ENCODE measurements around the gene RASGEF1C.

The RASGEF1C gene

GRCh38 chr5:180161420-180162303 is 47.3 kb downstream of the RASGEF1C start:
- H3K4me3 ChIP-seq (ENCODE audit: low read length in 2 of 2), result no peak overlapping the region
- H3K9ac ChIP-seq (ENCODE audit: low read depth in 1 of 2, low read length in 2 of 2), result no peak overlapping the region
- no peaks in the 10 kb centered on the region for H3K9me3 ChIP-seq (ENCODE audit: control insufficient read depth in 2 of 2, low read length in 2 of 2)
- no peak overlapping the region for H3K27ac ChIP-seq (ENCODE audit: low read depth in 2 of 2, low read length in 2 of 2)
- H3K4me1 ChIP-seq (ENCODE audit: control insufficient read depth in 2 of 2, insufficient read depth in 2 of 2, low read length in 2 of 2), result no peaks in the 10 kb centered on the region
- H3K36me3 ChIP-seq (ENCODE audit: control insufficient read depth in 2 of 2, insufficient read depth in 2 of 2, low read length in 2 of 2), result no peaks in the 10 kb centered on the region
- no peaks in the 10 kb centered on the region for H3K27me3 ChIP-seq (ENCODE audit: control insufficient read depth in 2 of 2, insufficient read depth in 2 of 2, low read length in 2 of 2)

- Histone ChIP-seq H3K27me3 (ENCODE audit: control insufficient read depth in 2 of 2, insufficient read depth in 2 of 2, low read length in 2 of 2) (no peaks in the 10 kb centered on the region), H3K36me3 (ENCODE audit: control insufficient read depth in 2 of 2, insufficient read depth in 2 of 2, low read length in 2 of 2) (no peaks in the 10 kb centered on the region), H3K9me3 (ENCODE audit: control insufficient read depth in 2 of 2, low read length in 2 of 2) (no peaks in the 10 kb centered on the region), H3K4me1 (ENCODE audit: control insufficient read depth in 2 of 2, insufficient read depth in 2 of 2, low read length in 2 of 2) (no peaks in the 10 kb centered on the region), H3K4me3 (ENCODE audit: low read length in 2 of 2) (no peak overlapping the region), H3K27ac (ENCODE audit: low read depth in 2 of 2, low read length in 2 of 2) (no peak overlapping the region), H3K9ac (ENCODE audit: low read depth in 1 of 2, low read length in 2 of 2) (no peak overlapping the region)
Measured at GRCh38 chr5:180160789-180161188, 48.2 kb downstream of the RASGEF1C start.

GRCh38 chr5:180160215-180160614 is 48.8 kb downstream of the RASGEF1C start:
- H3K27me3 ChIP-seq (ENCODE audit: control insufficient read depth in 2 of 2, insufficient read depth in 2 of 2, low read length in 2 of 2), result no peaks in the 10 kb centered on the region
- H3K9ac ChIP-seq (ENCODE audit: low read depth in 1 of 2, low read length in 2 of 2), result no peak overlapping the region
- no peak overlapping the region for H3K4me3 ChIP-seq (ENCODE audit: low read length in 2 of 2)
- H3K27ac ChIP-seq (ENCODE audit: low read depth in 2 of 2, low read length in 2 of 2), result no peak overlapping the region
- no peaks in the 10 kb centered on the region for H3K36me3 ChIP-seq (ENCODE audit: control insufficient read depth in 2 of 2, insufficient read depth in 2 of 2, low read length in 2 of 2)
- H3K9me3 ChIP-seq (ENCODE audit: control insufficient read depth in 2 of 2, low read length in 2 of 2), result no peaks in the 10 kb centered on the region
- H3K4me1 ChIP-seq (ENCODE audit: control insufficient read depth in 2 of 2, insufficient read depth in 2 of 2, low read length in 2 of 2), result no peaks in the 10 kb centered on the region

- Histone ChIP-seq H3K4me1 (ENCODE audit: control insufficient read depth in 2 of 2, insufficient read depth in 2 of 2, low read length in 2 of 2) (no peaks in the 10 kb centered on the region), H3K27ac (ENCODE audit: low read depth in 2 of 2, low read length in 2 of 2) (no peak overlapping the region), H3K4me3 (ENCODE audit: low read length in 2 of 2) (no peak overlapping the region), H3K36me3 (ENCODE audit: control insufficient read depth in 2 of 2, insufficient read depth in 2 of 2, low read length in 2 of 2) (no peaks in the 10 kb centered on the region), H3K9me3 (ENCODE audit: control insufficient read depth in 2 of 2, low read length in 2 of 2) (no peaks in the 10 kb centered on the region), H3K9ac (ENCODE audit: low read depth in 1 of 2, low read length in 2 of 2) (no peak overlapping the region), H3K27me3 (ENCODE audit: control insufficient read depth in 2 of 2, insufficient read depth in 2 of 2, low read length in 2 of 2) (no peaks in the 10 kb centered on the region)
Measured at GRCh38 chr5:180159756-180160155, 49.3 kb downstream of the RASGEF1C start.

GRCh38 chr5:180157866-180158265 is 51.1 kb downstream of the RASGEF1C start:
- H3K4me3 ChIP-seq (ENCODE audit: low read length in 2 of 2), result no peak overlapping the region
- no peaks in the 10 kb centered on the region for H3K27me3 ChIP-seq (ENCODE audit: control insufficient read depth in 2 of 2, insufficient read depth in 2 of 2, low read length in 2 of 2)
- H3K36me3 ChIP-seq (ENCODE audit: control insufficient read depth in 2 of 2, insufficient read depth in 2 of 2, low read length in 2 of 2), result no peaks in the 10 kb centered on the region
- H3K9ac ChIP-seq (ENCODE audit: low read depth in 1 of 2, low read length in 2 of 2), result no peak overlapping the region
- no peaks in the 10 kb centered on the region for H3K9me3 ChIP-seq (ENCODE audit: control insufficient read depth in 2 of 2, low read length in 2 of 2)
- H3K27ac ChIP-seq (ENCODE audit: low read depth in 2 of 2, low read length in 2 of 2), result no peak overlapping the region
- no peaks in the 10 kb centered on the region for H3K4me1 ChIP-seq (ENCODE audit: control insufficient read depth in 2 of 2, insufficient read depth in 2 of 2, low read length in 2 of 2)

- H3K27me3 ChIP-seq (ENCODE audit: control insufficient read depth in 2 of 2, insufficient read depth in 2 of 2, low read length in 2 of 2), result no peaks in the 10 kb centered on the region
- no peak overlapping the region for H3K27ac ChIP-seq (ENCODE audit: low read depth in 2 of 2, low read length in 2 of 2)
- H3K36me3 ChIP-seq (ENCODE audit: control insufficient read depth in 2 of 2, insufficient read depth in 2 of 2, low read length in 2 of 2), result no peaks in the 10 kb centered on the region
- no peak overlapping the region for H3K4me3 ChIP-seq (ENCODE audit: low read length in 2 of 2)
- H3K9ac ChIP-seq (ENCODE audit: low read depth in 1 of 2, low read length in 2 of 2), result no peak overlapping the region
- no peaks in the 10 kb centered on the region for H3K4me1 ChIP-seq (ENCODE audit: control insufficient read depth in 2 of 2, insufficient read depth in 2 of 2, low read length in 2 of 2)
- no peaks in the 10 kb centered on the region for H3K9me3 ChIP-seq (ENCODE audit: control insufficient read depth in 2 of 2, low read length in 2 of 2)
Measured at GRCh38 chr5:180156141-180156540, 52.9 kb downstream of the RASGEF1C start.

GRCh38 chr5:180155365-180155926 is 53.6 kb downstream of the RASGEF1C start:
- H3K9ac ChIP-seq (ENCODE audit: low read depth in 1 of 2, low read length in 2 of 2), result no peak overlapping the region

GRCh38 chr5:180154821-180155364 is 54.1 kb downstream of the RASGEF1C start:
- H3K27me3 ChIP-seq (ENCODE audit: control insufficient read depth in 2 of 2, insufficient read depth in 2 of 2, low read length in 2 of 2), result no peaks in the 10 kb centered on the region
- no peak overlapping the region for H3K9ac ChIP-seq (ENCODE audit: low read depth in 1 of 2, low read length in 2 of 2)
- no peaks in the 10 kb centered on the region for H3K9me3 ChIP-seq (ENCODE audit: control insufficient read depth in 2 of 2, low read length in 2 of 2)
- no peaks in the 10 kb centered on the region for H3K36me3 ChIP-seq (ENCODE audit: control insufficient read depth in 2 of 2, insufficient read depth in 2 of 2, low read length in 2 of 2)
- H3K27ac ChIP-seq (ENCODE audit: low read depth in 2 of 2, low read length in 2 of 2), result no peak overlapping the region
- H3K4me3 ChIP-seq (ENCODE audit: low read length in 2 of 2), result no peak overlapping the region
- no peaks in the 10 kb centered on the region for H3K4me1 ChIP-seq (ENCODE audit: control insufficient read depth in 2 of 2, insufficient read depth in 2 of 2, low read length in 2 of 2)

More at GRCh38 chr5:180155365-180155926, 53.6 kb downstream of the RASGEF1C start:
- Histone ChIP-seq H3K9me3 (ENCODE audit: control insufficient read depth in 2 of 2, low read length in 2 of 2) (no peaks in the 10 kb centered on the region), H3K4me1 (ENCODE audit: control insufficient read depth in 2 of 2, insufficient read depth in 2 of 2, low read length in 2 of 2) (no peaks in the 10 kb centered on the region), H3K36me3 (ENCODE audit: control insufficient read depth in 2 of 2, insufficient read depth in 2 of 2, low read length in 2 of 2) (no peaks in the 10 kb centered on the region), H3K27me3 (ENCODE audit: control insufficient read depth in 2 of 2, insufficient read depth in 2 of 2, low read length in 2 of 2) (no peaks in the 10 kb centered on the region), H3K27ac (ENCODE audit: low read depth in 2 of 2, low read length in 2 of 2) (no peak overlapping the region), H3K4me3 (ENCODE audit: low read length in 2 of 2) (no peak overlapping the region)

- H3K27ac ChIP-seq (ENCODE audit: low read depth in 2 of 2, low read length in 2 of 2), result no peak overlapping the region
- no peaks in the 10 kb centered on the region for H3K4me1 ChIP-seq (ENCODE audit: control insufficient read depth in 2 of 2, insufficient read depth in 2 of 2, low read length in 2 of 2)
- no peaks in the 10 kb centered on the region for H3K36me3 ChIP-seq (ENCODE audit: control insufficient read depth in 2 of 2, insufficient read depth in 2 of 2, low read length in 2 of 2)
- no peak overlapping the region for H3K4me3 ChIP-seq (ENCODE audit: low read length in 2 of 2)
- no peak overlapping the region for H3K9ac ChIP-seq (ENCODE audit: low read depth in 1 of 2, low read length in 2 of 2)
- no peaks in the 10 kb centered on the region for H3K27me3 ChIP-seq (ENCODE audit: control insufficient read depth in 2 of 2, insufficient read depth in 2 of 2, low read length in 2 of 2)
- no peaks in the 10 kb centered on the region for H3K9me3 ChIP-seq (ENCODE audit: control insufficient read depth in 2 of 2, low read length in 2 of 2)
Measured at GRCh38 chr5:180153991-180154390, 55.0 kb downstream of the RASGEF1C start.

GRCh38 chr5:180153099-180153498 is 55.9 kb downstream of the RASGEF1C start:
- no peak overlapping the region for H3K9ac ChIP-seq (ENCODE audit: low read depth in 1 of 2, low read length in 2 of 2)
- no peak overlapping the region for H3K27ac ChIP-seq (ENCODE audit: low read depth in 2 of 2, low read length in 2 of 2)
- H3K27me3 ChIP-seq (ENCODE audit: control insufficient read depth in 2 of 2, insufficient read depth in 2 of 2, low read length in 2 of 2), result no peaks in the 10 kb centered on the region
- H3K4me1 ChIP-seq (ENCODE audit: control insufficient read depth in 2 of 2, insufficient read depth in 2 of 2, low read length in 2 of 2), result no peaks in the 10 kb centered on the region
- H3K9me3 ChIP-seq (ENCODE audit: control insufficient read depth in 2 of 2, low read length in 2 of 2), result no peaks in the 10 kb centered on the region
- H3K4me3 ChIP-seq (ENCODE audit: low read length in 2 of 2), result no peak overlapping the region
- H3K36me3 ChIP-seq (ENCODE audit: control insufficient read depth in 2 of 2, insufficient read depth in 2 of 2, low read length in 2 of 2), result no peaks in the 10 kb centered on the region

All from mucosa of rectum (tissue), 2 donors.